ENCODE data around the gene DNM2. TPM values are rescaled to one million over a fixed set of nuclear protein-coding genes. Genes with fewer than 3 reads are reported as not detected.
A peak's percentile ranks its signal among the peaks of the same experiment; 100 is the strongest.

The DNM2 gene
- total and polyA plus RNA-seq, 2 of the 13 experiments (the other 11 are each of a cell fraction or from before 2014, with no cell fraction given): 41.7 to 59.8 TPM

GRCh38 chr19:10819124-10820060 is 101.5 kb downstream of the DNM2 start:
- H3K79me2 ChIP-seq (ENCODE audit: insufficient read depth, low read length): no peaks in the 10 kb centered on the region
- no TSS peak for BruUV-seq (replicated peaks)
- CTCF ChIA-PET (ENCODE audit: low intra/inter-chr PET ratio, low total read pairs): interaction anchor here (1.0 kb wide), 1 partner anchor 49 kb away, joined by 3 read pairs; no protein-coding TSS in a partner anchor
- 97% methylated on average over 26 of the region's 27 CpGs for WGBS (ENCODE audit: low lambda C conversion rate)
- no peaks in the 10 kb centered on the region; the same call in 1 of the 2 replicates for H4K20me1 ChIP-seq (ENCODE audit: insufficient read depth, low read length)
- FAIRE-seq (no peak), DNase-seq (ENCODE audit: low spot score) (no peak), ATAC-seq (no peak)
- intact Hi-C loops (cut with micrococcal nuclease; ENCODE audit: unreplicated experiment) (no loop called here), in situ Hi-C loops (cut with HindIII; ENCODE audit: extremely low pct_ligation_motif_present, low pct_unique_long_range_greater_than_20kb) (no loop called here)
- TF ChIP-seq STAG1 (CRISPR knock-in tag; IDR thresholded peaks at IDR 0.05) (no peak), JUN (CRISPR knock-in tag; IDR thresholded peaks at IDR 0.05) (no peak), ZNF282 (IDR thresholded peaks at IDR 0.05; ENCODE audit: partially characterized antibody) (no peak), GPBP1L1 (CRISPR knock-in tag; IDR thresholded peaks at IDR 0.05) (no peak), ZNF121 (CRISPR knock-in tag; IDR thresholded peaks at IDR 0.05) (0 out of 2 replicates have a peak, but pooled peaks have one; percentile 20), ZNF629 (CRISPR knock-in tag; conservative IDR thresholded peaks at IDR 0.05) (peak; percentile 83), RFX3 (CRISPR knock-in tag; IDR thresholded peaks at IDR 0.05) (no peak), SOX5 (CRISPR knock-in tag; IDR thresholded peaks at IDR 0.05; ENCODE audit: borderline replicate concordance) (no peak), ZNF337 (CRISPR knock-in tag; IDR thresholded peaks at IDR 0.05; ENCODE audit: borderline replicate concordance, low read depth) (no peak), IRF2 (CRISPR knock-in tag; IDR thresholded peaks at IDR 0.05) (no peak), ZNF33A (CRISPR knock-in tag; IDR thresholded peaks at IDR 0.05; ENCODE audit: borderline replicate concordance) (no peak), SP140L (CRISPR knock-in tag; IDR thresholded peaks at IDR 0.05; ENCODE audit: borderline replicate concordance) (no peak), ZNF274 (CRISPR knock-in tag; IDR thresholded peaks at IDR 0.05) (no peak), HMG20B (CRISPR knock-in tag; conservative IDR thresholded peaks at IDR 0.05) (no peak), ZMYM3 (CRISPR knock-in tag; IDR thresholded peaks at IDR 0.05) (0 out of 2 replicates have a peak, but pooled peaks have one; percentile 12), RBM22 (optimal IDR thresholded peaks at IDR 0.05; ENCODE audit: low read length) (no peak), ZNF761 (CRISPR knock-in tag; conservative IDR thresholded peaks at IDR 0.05) (no peak), ADNP (CRISPR knock-in tag; IDR thresholded peaks at IDR 0.05) (no peak)
- no peak overlapping the region for H3K27ac ChIP-seq (ENCODE audit: extremely low read length, insufficient read depth, low read length)
- no peaks in the 10 kb centered on the region for H3K9me3 ChIP-seq (ENCODE audit: low read length)
- POLR2A ChIA-PET: no interaction called here
- no peak overlapping the region for H2AFZ ChIP-seq (ENCODE audit: low read length)
- H3K4me1 ChIP-seq (ENCODE audit: insufficient read depth, low read length): no peaks in the 10 kb centered on the region
- peaks cover 17 to 46% of the 10 kb centered on the region in 2 experiments; a peak in 4 of 5 replicates for H3K36me3 ChIP-seq (replicated peaks in 1 of 2; ENCODE audit: control insufficient read depth in 1 of 2, insufficient read depth in 2 of 2, low read length in 2 of 2)
- peaks cover 0 to 2% of the 10 kb centered on the region in 2 experiments; a peak in 1 of 5 replicates for H3K27me3 ChIP-seq (ENCODE audit: control insufficient read depth in 1 of 2, insufficient read depth in 2 of 2, low read length in 2 of 2)
- H3K4me2 ChIP-seq (ENCODE audit: low read depth, low read length): no peak overlapping the region
- H3K4me3 ChIP-seq (replicated peaks in 1 of 3; ENCODE audit: insufficient read depth in 1 of 3, low read depth in 2 of 3, low read length in 3 of 3): no peak overlapping the region
- no peak overlapping the region for H3K9ac ChIP-seq (ENCODE audit: insufficient read depth, low read depth, low read length)

Data from HepG2 (cell line).